NB4 (cell line): ENCODE results near the gene SMPDL3B.
"Not testable (repeated sequence)": the region's sequence is repeated elsewhere in the genome, so short reads cannot be mapped to it uniquely, and the experiment has no call there.

ENCODE experiments used
- DNase-seq: peaks from one replicate; pipeline ENCODE4 v3.0.0; 2010; ENCODE audit warnings: low read depth
- H3K4me3 ChIP-seq: one replicate; pipeline ENCODE4 v1.5.1; 2011; ENCODE audit warnings: mild to moderate bottlenecking, low read depth, low read length, moderate library complexity
- CTCF ChIP-seq: IDR thresholded peaks from one replicate; pipeline ENCODE4 v1.5.1; 2012; ENCODE audit warnings: low read depth, low read length
- MAX ChIP-seq: IDR thresholded peaks from 2 replicates; pipeline ENCODE4 v1.6.1; 2011; ENCODE audit warnings: low read depth, low read length
- MYC ChIP-seq: IDR thresholded peaks from 2 replicates; pipeline ENCODE4 v1.6.1; 2011; ENCODE audit warnings: low read depth, low read length
- POLR2A ChIP-seq: IDR thresholded peaks from 2 replicates; pipeline ENCODE4 v1.6.1; 2011; ENCODE audit warnings: mild to moderate bottlenecking; ENCODE audit not compliant: insufficient read length; ENCODE audit errors: extremely low read depth

SMPDL3B gene

GRCh38 chr1:27980216-27980845 lies 45.5 kb downstream of the SMPDL3B start:
- no peak for DNase-seq
- H3K4me3 ChIP-seq = no peak overlapping the region
- TF ChIP-seq MAX (no peak), MYC (no peak), POLR2A (no peak)

GRCh38 chr1:27981145-27981544 lies 46.3 kb downstream of the SMPDL3B start:
- no peak overlapping the region for H3K4me3 ChIP-seq
- TF ChIP-seq CTCF = no peak
- no peak for TF ChIP-seq POLR2A
- no peak for TF ChIP-seq MAX
- no peak for TF ChIP-seq MYC
- DNase-seq = no peak

- no peak overlapping the region for H3K4me3 ChIP-seq
- DNase-seq = no peak
- TF ChIP-seq MAX = no peak
- TF ChIP-seq POLR2A = no peak
- TF ChIP-seq MYC = no peak
- no peak for TF ChIP-seq CTCF
These were observed 56.2 kb downstream of the SMPDL3B start for GRCh38 chr1:27990920-27991537.

- TF ChIP-seq MAX (no peak), CTCF (no peak), MYC (no peak), POLR2A (no peak)
These were observed 57.5 kb downstream of the SMPDL3B start for GRCh38 chr1:27992276-27992675.

GRCh38 chr1:27993241-27993640 lies 58.4 kb downstream of the SMPDL3B start:
- H3K4me3 ChIP-seq = no peak overlapping the region
- no peak for TF ChIP-seq CTCF
- TF ChIP-seq MYC = no peak
- no peak for TF ChIP-seq MAX
- TF ChIP-seq POLR2A = no peak
- DNase-seq = no peak

More at GRCh38 chr1:27992276-27992675, 57.5 kb downstream of the SMPDL3B start:
- H3K4me3 ChIP-seq = no peak overlapping the region
- peak; percentile 5 for DNase-seq

- no peak overlapping the region for H3K4me3 ChIP-seq
- TF ChIP-seq MAX (peak; percentile 35; the same call in 1 of the 2 replicates), MYC (no peak), POLR2A (no peak), CTCF (no peak)
- peak; percentile 12 for DNase-seq
These were observed 59.3 kb downstream of the SMPDL3B start for GRCh38 chr1:27994060-27994459.

- H3K4me3 ChIP-seq, DNase-seq: not testable (repeated sequence)
These were observed 59.7 kb downstream of the SMPDL3B start for GRCh38 chr1:27994526-27994925.
